CD8-positive, alpha-beta memory T cell (primary cell): Measurements from ENCODE around the gene NCOR2. TPM values are rescaled to one million over a fixed set of nuclear protein-coding genes. Genes with fewer than 3 reads are reported as not detected.
A peak's percentile ranks its signal among the peaks of the same experiment; 100 is the strongest.

Experiments
- CTCF ChIA-PET: fragments of 350-600 bp; sonication (Branson Sonifier 250); formaldehyde crosslinking; loops from one replicate; lab custom pipeline; 2021; ENCODE audit warnings: antibody characterized with exemption; lab: Charles Lee
- POLR2A ChIA-PET: fragments of 350-600 bp; sonication (Branson Sonifier 250); formaldehyde crosslinking; loops from one replicate; lab custom pipeline; 2021; ENCODE audit warnings: antibody characterized with exemption; lab: Charles Lee
- DNase-seq, 5 donors: peaks; one replicate each; pipeline versions ENCODE4 v3.0.0 to v3.0.0-alpha.2; 2020 to 2022; ENCODE audit warnings: mixed read lengths in 1 of 5
- H3K27ac ChIP-seq: one replicate; pipeline ENCODE4 v1.7.0; 2013; ENCODE audit warnings: low read depth, mild to moderate bottlenecking, low read length, moderate library complexity
- H3K27me3 ChIP-seq: 2 replicates; pipeline ENCODE4 v1.7.0; 2013; ENCODE audit warnings: low read length, mild to moderate bottlenecking; ENCODE audit not compliant: insufficient read depth, poor library complexity, severe bottlenecking
- H3K36me3 ChIP-seq: 2 replicates; pipeline ENCODE4 v1.7.0; 2013; ENCODE audit warnings: mild to moderate bottlenecking, low read length, moderate library complexity; ENCODE audit not compliant: insufficient read depth
- H3K4me1 ChIP-seq: 2 replicates; pipeline ENCODE4 v1.7.0; 2013; ENCODE audit warnings: mild to moderate bottlenecking, low read length, moderate library complexity; ENCODE audit not compliant: insufficient read depth
- H3K4me3 ChIP-seq: 2 replicates; pipeline ENCODE4 v1.7.0; 2013; ENCODE audit warnings: mild to moderate bottlenecking, low read length
- H3K9me3 ChIP-seq: 2 replicates; pipeline ENCODE4 v1.7.0; 2013; ENCODE audit warnings: mild to moderate bottlenecking, low read length
- H3K27ac Mint-ChIP-seq, 8 donors: one replicate each; pipeline ENCODE4 v1.8.0; 2020 to 2021; ENCODE audit warnings: mixed read lengths in 8 of 8, mild to moderate bottlenecking in 6 of 8, inconsistent platforms in 3 of 8, moderate library complexity in 3 of 8
- H3K27me3 Mint-ChIP-seq, 2 donors: one replicate each; pipeline ENCODE4 v1.8.0; 2020 to 2021; ENCODE audit warnings: mixed read lengths in 2 of 2, mild to moderate bottlenecking in 1 of 2, moderate library complexity in 1 of 2
- H3K36me3 Mint-ChIP-seq, 3 donors: one replicate each; pipeline ENCODE4 v1.8.0; 2020 to 2021; ENCODE audit warnings: mixed read lengths in 3 of 3, inconsistent platforms in 1 of 3, mild to moderate bottlenecking in 1 of 3
- H3K4me1 Mint-ChIP-seq, 3 donors: one replicate each; pipeline ENCODE4 v1.8.0; 2020 to 2021; ENCODE audit warnings: mixed read lengths in 3 of 3, inconsistent platforms in 1 of 3, mild to moderate bottlenecking in 1 of 3
- H3K4me3 Mint-ChIP-seq, 7 donors: one replicate each; pipeline ENCODE4 v1.8.0; 2020 to 2021; ENCODE audit warnings: mixed read lengths in 7 of 7, mild to moderate bottlenecking in 6 of 7, moderate library complexity in 4 of 7, inconsistent platforms in 2 of 7
- H3K9me3 Mint-ChIP-seq, 5 donors: one replicate each; pipeline ENCODE4 v1.8.0; 2020 to 2022; ENCODE audit warnings: mixed read lengths in 5 of 5, mild to moderate bottlenecking in 3 of 5, moderate library complexity in 2 of 5, inconsistent platforms in 1 of 5
- polyA plus RNA-seq: library from polyadenylated mRNA; unstranded; fragments of 300-500 nt; fragmentation: Illumina TruSeq; gene quantifications from one replicate; pipeline ENCODE4 v1.2.3, GENCODE V29; 2021
- total RNA-seq, 2 experiments: library from RNA; stranded (reverse); gene quantifications; one replicate each; pipeline ENCODE4 v1.2.3, GENCODE V29; 2021

The NCOR2 gene
- total and polyA plus RNA-seq, 3 experiments from 2014 or later: 16.7 to 97.4 (median 96.6) TPM

GRCh38 chr12:124564232-124564958 lies 3.0 kb downstream of the NCOR2 start:
- Mint-ChIP-seq H3K9me3 (no peaks in the 10 kb centered on the region), H3K4me3 (peak overlapping the region in 3 of 7 donors; percentile 5 to 76 (median 31)), H3K27me3 (no peaks in the 10 kb centered on the region), H3K4me1 (peaks cover 35 to 71% (median 44%) of the 10 kb centered on the region in 3 donors), H3K27ac (peak overlapping the region in 1 of 8 donors; percentile 11), H3K36me3 (peaks cover 0 to 3% (median 2%) of the 10 kb centered on the region in 3 donors)
- Histone ChIP-seq H3K4me3 (no peak overlapping the region), H3K27ac (no peak overlapping the region), H3K36me3 (no peaks in the 10 kb centered on the region), H3K4me1 (peaks cover 24% of the 10 kb centered on the region), H3K9me3 (no peaks in the 10 kb centered on the region), H3K27me3 (no peaks in the 10 kb centered on the region)
- DNase-seq: no peak
- ChIA-PET CTCF (no interaction called here), POLR2A (no interaction called here)

- no peak for DNase-seq
- Mint-ChIP-seq H3K27ac (peak overlapping the region in 4 of 8 donors; percentile 6 to 86 (median 9)), H3K9me3 (no peaks in the 10 kb centered on the region), H3K36me3 (peaks cover 0 to 4% (median 2%) of the 10 kb centered on the region in 3 donors), H3K4me1 (peaks cover 35 to 73% (median 44%) of the 10 kb centered on the region in 3 donors), H3K4me3 (peak overlapping the region in 2 of 7 donors; percentile 16 to 76), H3K27me3 (no peaks in the 10 kb centered on the region)
- Histone ChIP-seq H3K4me1 (peaks cover 24% of the 10 kb centered on the region), H3K4me3 (no peak overlapping the region), H3K9me3 (no peaks in the 10 kb centered on the region), H3K27me3 (no peaks in the 10 kb centered on the region), H3K36me3 (no peaks in the 10 kb centered on the region), H3K27ac (no peak overlapping the region)
- ChIA-PET POLR2A (no interaction called here), CTCF (no interaction called here)
Measured at GRCh38 chr12:124563809-124564208, 3.6 kb downstream of the NCOR2 start.

DNA sequence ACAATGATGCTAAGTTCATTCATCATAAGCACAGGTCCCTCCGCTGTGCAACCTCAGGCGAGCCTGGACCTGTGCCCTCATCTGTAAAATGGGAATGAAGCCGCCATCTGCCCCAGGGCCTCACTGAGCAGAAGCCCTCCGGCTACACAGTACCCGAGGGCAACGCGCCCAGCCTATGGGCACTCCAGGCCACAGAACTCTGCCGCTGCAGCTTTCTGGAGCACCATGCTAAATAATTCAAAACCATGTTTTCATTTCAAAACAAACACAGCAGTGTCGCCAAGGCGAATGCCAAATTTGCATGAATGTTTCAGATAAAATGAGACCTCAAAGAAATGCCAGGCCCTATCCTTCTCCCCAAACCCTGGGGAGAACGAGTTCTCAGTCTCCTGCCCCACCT lies 4.0 kb downstream of the NCOR2 start:
- H3K4me1 Mint-ChIP-seq: peaks cover 35 to 73% (median 44%) of the 10 kb centered on the region in 3 donors
- no peak overlapping the region for H3K27ac ChIP-seq
- H3K4me1 ChIP-seq: peaks cover 24% of the 10 kb centered on the region
- no peaks in the 10 kb centered on the region for H3K27me3 Mint-ChIP-seq
- no peak for DNase-seq
- no peaks in the 10 kb centered on the region for H3K9me3 ChIP-seq
- no peak overlapping the region for H3K4me3 ChIP-seq
- no peaks in the 10 kb centered on the region for H3K36me3 ChIP-seq
- H3K4me3 Mint-ChIP-seq: peak overlapping the region in 3 of 7 donors; percentile 16 to 76 (median 19)
- CTCF ChIA-PET: no interaction called here
- no peaks in the 10 kb centered on the region for H3K9me3 Mint-ChIP-seq
- POLR2A ChIA-PET: no interaction called here
- peak overlapping the region in 4 of 8 donors; percentile 6 to 54 (median 22) for H3K27ac Mint-ChIP-seq
- peaks cover 0 to 4% (median 2%) of the 10 kb centered on the region in 3 donors for H3K36me3 Mint-ChIP-seq
- H3K27me3 ChIP-seq: no peaks in the 10 kb centered on the region

- H3K27me3 Mint-ChIP-seq: no peaks in the 10 kb centered on the region
- H3K4me3 ChIP-seq: no peak overlapping the region
- H3K9me3 ChIP-seq: no peaks in the 10 kb centered on the region
- no peak for DNase-seq
- no peaks in the 10 kb centered on the region for H3K36me3 ChIP-seq
- no peak overlapping the region for H3K27ac ChIP-seq
- H3K27ac Mint-ChIP-seq: peak overlapping the region in 1 of 8 donors; percentile 17
- POLR2A ChIA-PET: no interaction called here
- H3K4me1 Mint-ChIP-seq: peaks cover 32 to 74% (median 39%) of the 10 kb centered on the region in 3 donors
- peaks cover 20% of the 10 kb centered on the region for H3K4me1 ChIP-seq
- H3K36me3 Mint-ChIP-seq: peaks cover 0 to 4% (median 2%) of the 10 kb centered on the region in 3 donors
- H3K4me3 Mint-ChIP-seq: peak overlapping the region in 2 of 7 donors; percentile 5 to 65
- CTCF ChIA-PET: no interaction called here
- H3K27me3 ChIP-seq: no peaks in the 10 kb centered on the region
- no peaks in the 10 kb centered on the region for H3K9me3 Mint-ChIP-seq
Measured at GRCh38 chr12:124562796-124563181, 4.6 kb downstream of the NCOR2 start.

GRCh38 chr12:124562018-124562795 lies 5.2 kb downstream of the NCOR2 start:
- Mint-ChIP-seq H3K27ac (peak overlapping the region in 1 of 8 donors; percentile 17), H3K36me3 (peaks cover 0 to 3% (median 2%) of the 10 kb centered on the region in 3 donors), H3K9me3 (no peaks in the 10 kb centered on the region), H3K4me3 (peak overlapping the region in 1 of 7 donors; percentile 65), H3K27me3 (no peaks in the 10 kb centered on the region), H3K4me1 (peaks cover 35 to 76% (median 42%) of the 10 kb centered on the region in 3 donors)
- Histone ChIP-seq H3K27ac (no peak overlapping the region), H3K4me1 (peaks cover 20% of the 10 kb centered on the region), H3K27me3 (no peaks in the 10 kb centered on the region), H3K9me3 (no peaks in the 10 kb centered on the region), H3K4me3 (no peak overlapping the region), H3K36me3 (no peaks in the 10 kb centered on the region)
- POLR2A ChIA-PET: no interaction called here
- DNase-seq: no peak
- CTCF ChIA-PET: no interaction called here

DNA sequence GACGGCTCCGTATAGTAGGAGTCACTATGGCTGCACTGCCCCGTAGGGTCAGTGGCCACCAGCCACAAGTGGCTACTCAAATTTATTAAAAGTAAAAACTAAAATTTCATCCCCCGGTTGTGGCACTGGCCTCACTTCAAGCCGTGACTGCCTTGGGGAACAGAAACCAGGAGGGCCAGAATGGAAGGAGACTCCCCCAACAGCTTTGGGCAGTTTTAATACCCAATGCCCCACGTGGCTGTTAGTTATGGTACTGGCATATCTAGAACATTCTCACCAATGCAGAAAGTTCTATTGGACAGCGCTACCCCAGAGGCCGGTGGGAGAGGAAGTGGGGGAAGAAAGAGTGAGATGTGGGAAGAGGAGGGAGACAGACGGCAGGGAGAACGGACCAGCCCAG lies 6.2 kb downstream of the NCOR2 start:
- no peak overlapping the region for H3K4me3 ChIP-seq
- DNase-seq: no peak
- H3K27ac Mint-ChIP-seq: peak overlapping the region in 1 of 8 donors; percentile 19
- H3K27me3 Mint-ChIP-seq: no peaks in the 10 kb centered on the region
- no peaks in the 10 kb centered on the region for H3K9me3 ChIP-seq
- ChIA-PET POLR2A (no interaction called here), CTCF (no interaction called here)
- no peaks in the 10 kb centered on the region for H3K9me3 Mint-ChIP-seq
- no peaks in the 10 kb centered on the region for H3K36me3 ChIP-seq
- H3K36me3 Mint-ChIP-seq: peaks cover 0 to 4% (median 2%) of the 10 kb centered on the region in 3 donors
- peak overlapping the region in 1 of 7 donors; percentile 61 for H3K4me3 Mint-ChIP-seq
- H3K27ac ChIP-seq: no peak overlapping the region
- H3K4me1 Mint-ChIP-seq: peaks cover 37 to 82% (median 49%) of the 10 kb centered on the region in 3 donors
- no peaks in the 10 kb centered on the region for H3K27me3 ChIP-seq
- H3K4me1 ChIP-seq: peaks cover 20% of the 10 kb centered on the region

DNA sequence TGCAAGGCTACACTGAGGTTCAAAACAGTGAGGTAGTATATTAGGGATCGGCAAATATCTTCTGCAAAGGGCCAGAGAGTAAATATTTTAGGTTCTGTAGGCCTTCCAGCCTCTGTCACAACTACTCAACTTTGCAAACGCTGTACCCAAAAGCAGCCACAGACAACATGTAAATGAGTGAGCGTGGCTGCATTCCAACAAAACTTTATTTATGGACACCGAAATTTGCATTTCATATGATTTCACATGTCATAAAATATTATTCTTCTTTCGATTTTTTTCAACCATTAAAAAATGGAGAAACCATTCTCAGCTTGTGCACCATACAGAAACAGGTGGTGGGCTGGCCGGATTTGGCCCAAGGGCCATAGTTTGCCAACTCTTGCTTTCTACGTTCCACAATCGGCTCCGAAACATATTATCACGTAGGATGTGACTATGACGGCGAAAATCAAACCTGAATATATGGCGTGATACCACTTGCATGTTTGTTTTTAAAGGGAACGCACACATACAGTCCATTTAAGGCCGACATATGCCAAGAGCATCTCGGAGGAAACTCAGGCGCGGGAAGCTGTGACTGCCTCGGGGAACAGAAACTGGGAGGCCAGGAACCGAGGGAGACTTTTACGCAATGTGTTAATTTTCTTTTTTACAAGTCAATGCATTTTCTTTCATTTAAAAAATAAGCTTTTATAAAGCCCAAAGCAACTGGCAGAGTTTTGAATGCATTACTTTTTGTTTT lies 7.1 kb downstream of the NCOR2 start:
- Histone ChIP-seq H3K27me3 (no peaks in the 10 kb centered on the region), H3K4me3 (no peak overlapping the region), H3K4me1 (peaks cover 13% of the 10 kb centered on the region), H3K36me3 (no peaks in the 10 kb centered on the region), H3K27ac (no peak overlapping the region), H3K9me3 (no peaks in the 10 kb centered on the region)
- H3K9me3 Mint-ChIP-seq: no peaks in the 10 kb centered on the region
- no peak for DNase-seq
- CTCF ChIA-PET: no interaction called here
- POLR2A ChIA-PET: no interaction called here
- peaks cover 0 to 5% (median 2%) of the 10 kb centered on the region in 3 donors for H3K36me3 Mint-ChIP-seq
- peak overlapping the region in 1 of 7 donors; percentile 60 for H3K4me3 Mint-ChIP-seq
- no peak overlapping the region for H3K27ac Mint-ChIP-seq
- no peaks in the 10 kb centered on the region for H3K27me3 Mint-ChIP-seq
- H3K4me1 Mint-ChIP-seq: peaks cover 33 to 82% (median 52%) of the 10 kb centered on the region in 3 donors
